GM20000 (cell line): ENCODE measurements around the gene TCF4.

Source experiments
- DNase-seq: peaks from one replicate; pipeline ENCODE4 v3.0.0; 2012; ENCODE audit warnings: low spot score
- TF ChIP-seq, protein P1 (sequence below): IDR thresholded peaks from 2 replicates; pipeline ENCODE4 v1.5.1; 2012; ENCODE audit warnings: mild to moderate bottlenecking, control low read depth; ENCODE audit errors: extremely low read depth, missing control alignments

TCF4 gene

GRCh38 chr18:55442561-55442960 is 145.4 kb downstream of the TCF4 start:
- TF ChIP-seq, protein P1, sequence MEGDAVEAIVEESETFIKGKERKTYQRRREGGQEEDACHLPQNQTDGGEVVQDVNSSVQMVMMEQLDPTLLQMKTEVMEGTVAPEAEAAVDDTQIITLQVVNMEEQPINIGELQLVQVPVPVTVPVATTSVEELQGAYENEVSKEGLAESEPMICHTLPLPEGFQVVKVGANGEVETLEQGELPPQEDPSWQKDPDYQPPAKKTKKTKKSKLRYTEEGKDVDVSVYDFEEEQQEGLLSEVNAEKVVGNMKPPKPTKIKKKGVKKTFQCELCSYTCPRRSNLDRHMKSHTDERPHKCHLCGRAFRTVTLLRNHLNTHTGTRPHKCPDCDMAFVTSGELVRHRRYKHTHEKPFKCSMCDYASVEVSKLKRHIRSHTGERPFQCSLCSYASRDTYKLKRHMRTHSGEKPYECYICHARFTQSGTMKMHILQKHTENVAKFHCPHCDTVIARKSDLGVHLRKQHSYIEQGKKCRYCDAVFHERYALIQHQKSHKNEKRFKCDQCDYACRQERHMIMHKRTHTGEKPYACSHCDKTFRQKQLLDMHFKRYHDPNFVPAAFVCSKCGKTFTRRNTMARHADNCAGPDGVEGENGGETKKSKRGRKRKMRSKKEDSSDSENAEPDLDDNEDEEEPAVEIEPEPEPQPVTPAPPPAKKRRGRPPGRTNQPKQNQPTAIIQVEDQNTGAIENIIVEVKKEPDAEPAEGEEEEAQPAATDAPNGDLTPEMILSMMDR = no peak

DNA sequence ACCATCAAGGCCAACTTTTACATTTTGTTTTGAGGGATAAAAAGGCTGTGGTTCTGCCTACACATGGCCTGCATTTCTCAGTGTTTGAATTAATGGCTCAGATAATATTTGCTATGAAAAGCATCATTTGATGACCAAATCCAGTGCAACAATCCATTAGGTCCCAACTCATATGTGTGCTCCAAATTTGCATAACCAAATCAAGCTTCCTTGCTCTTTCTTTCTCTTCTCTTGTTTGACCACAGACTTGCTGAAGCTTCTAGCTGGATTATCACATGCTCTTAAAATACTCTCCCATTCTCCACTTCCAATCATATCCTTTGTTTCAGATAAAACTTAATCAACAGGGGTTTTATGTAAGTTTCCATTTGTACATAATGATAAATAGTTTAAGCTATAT is 147.0 kb downstream of the TCF4 start:
- no peak for DNase-seq
- TF ChIP-seq, protein P1 = no peak

More at GRCh38 chr18:55442561-55442960, 145.4 kb downstream of the TCF4 start:
- DNase-seq = no peak

GRCh38 chr18:55439056-55439455 is 148.9 kb downstream of the TCF4 start:
- TF ChIP-seq, protein P1 = no peak
- DNase-seq = no peak

GRCh38 chr18:55435592-55435991 is 152.4 kb downstream of the TCF4 start:
- DNase-seq = no peak
- TF ChIP-seq, protein P1 = no peak

DNA sequence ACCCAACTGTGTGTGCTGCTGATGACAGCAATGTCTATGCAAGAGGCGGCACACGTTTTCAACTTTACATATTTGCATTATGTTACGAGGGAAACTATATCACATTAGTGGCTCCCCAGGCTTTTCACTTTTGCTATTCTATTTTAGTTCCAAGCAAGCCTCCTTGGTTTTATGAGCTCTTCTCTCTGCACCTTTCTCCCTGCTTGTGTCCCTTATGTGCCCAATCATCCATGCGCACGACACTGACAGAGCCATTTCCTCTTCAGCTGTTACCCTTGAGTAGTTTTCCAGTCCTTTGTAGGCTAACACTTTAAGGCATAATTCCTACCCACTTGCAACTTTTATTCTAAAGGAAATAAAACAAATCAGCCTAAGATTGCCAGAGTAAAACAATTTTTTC is 154.3 kb downstream of the TCF4 start:
- DNase-seq = no peak
- TF ChIP-seq, protein P1 = no peak

- no peak for DNase-seq
- TF ChIP-seq, protein P1 = no peak
Measured at GRCh38 chr18:55433140-55433539, 154.9 kb downstream of the TCF4 start.

GRCh38 chr18:55432307-55433040 is 155.5 kb downstream of the TCF4 start:
- DNase-seq = no peak
- TF ChIP-seq, protein P1 = no peak
